Measurements from ENCODE around the gene CPM.
"Not testable (repeated sequence)": the region's sequence is repeated elsewhere in the genome, so short reads cannot be mapped to it uniquely, and the experiment has no call there.

The CPM gene

DNA sequence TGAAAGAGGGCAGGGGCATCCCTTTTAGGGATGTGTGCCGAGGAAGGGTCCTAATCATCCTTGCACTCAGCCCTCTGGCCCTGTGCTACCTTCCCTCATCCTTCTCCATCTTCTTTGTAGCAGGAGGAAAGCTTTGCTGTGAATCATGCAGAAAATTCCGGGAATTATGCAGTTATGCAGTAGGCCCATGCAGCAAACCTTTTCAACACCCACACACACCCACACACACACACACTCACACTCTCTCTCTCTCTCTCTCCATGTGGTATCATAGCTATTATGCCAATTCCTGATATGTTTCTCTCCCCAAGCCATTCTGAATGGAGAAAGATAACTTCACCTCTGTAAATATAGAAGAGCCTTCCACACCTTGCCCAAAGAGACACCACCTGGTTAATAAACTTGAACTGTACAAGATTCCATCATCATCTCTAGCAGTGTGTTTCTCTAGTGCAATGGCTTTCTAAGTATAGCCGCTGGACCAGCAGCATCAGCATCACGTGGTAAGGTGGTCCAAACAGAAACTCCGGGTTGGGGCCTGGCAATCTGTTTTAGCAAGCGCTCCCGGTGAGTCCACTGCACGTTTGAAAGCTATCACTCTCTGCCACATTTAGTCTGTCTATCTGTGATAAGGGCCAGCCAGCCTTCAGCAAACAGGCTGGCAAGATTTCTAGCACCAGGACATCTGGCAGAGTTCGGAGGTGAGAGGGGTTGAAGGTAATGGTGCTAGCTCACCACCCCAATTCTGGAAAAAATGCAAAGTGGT lies 67.4 kb downstream of the CPM start:
- TF ChIP-seq, protein P1, sequence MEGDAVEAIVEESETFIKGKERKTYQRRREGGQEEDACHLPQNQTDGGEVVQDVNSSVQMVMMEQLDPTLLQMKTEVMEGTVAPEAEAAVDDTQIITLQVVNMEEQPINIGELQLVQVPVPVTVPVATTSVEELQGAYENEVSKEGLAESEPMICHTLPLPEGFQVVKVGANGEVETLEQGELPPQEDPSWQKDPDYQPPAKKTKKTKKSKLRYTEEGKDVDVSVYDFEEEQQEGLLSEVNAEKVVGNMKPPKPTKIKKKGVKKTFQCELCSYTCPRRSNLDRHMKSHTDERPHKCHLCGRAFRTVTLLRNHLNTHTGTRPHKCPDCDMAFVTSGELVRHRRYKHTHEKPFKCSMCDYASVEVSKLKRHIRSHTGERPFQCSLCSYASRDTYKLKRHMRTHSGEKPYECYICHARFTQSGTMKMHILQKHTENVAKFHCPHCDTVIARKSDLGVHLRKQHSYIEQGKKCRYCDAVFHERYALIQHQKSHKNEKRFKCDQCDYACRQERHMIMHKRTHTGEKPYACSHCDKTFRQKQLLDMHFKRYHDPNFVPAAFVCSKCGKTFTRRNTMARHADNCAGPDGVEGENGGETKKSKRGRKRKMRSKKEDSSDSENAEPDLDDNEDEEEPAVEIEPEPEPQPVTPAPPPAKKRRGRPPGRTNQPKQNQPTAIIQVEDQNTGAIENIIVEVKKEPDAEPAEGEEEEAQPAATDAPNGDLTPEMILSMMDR (IDR thresholded peaks at IDR 0.05): no peak
- no peak for DNase-seq (ENCODE audit: low spot score)

GRCh38 chr12:68864604-68865003 lies 68.4 kb downstream of the CPM start:
- Histone ChIP-seq H3K27ac (no peak overlapping the region), H3K4me3 (no peak overlapping the region)
- DNase-seq (ENCODE audit: low spot score): no peak
- TF ChIP-seq, protein P1 (IDR thresholded peaks at IDR 0.05): no peak

More for the DNA sequence above, 67.4 kb downstream of the CPM start:
- no peak overlapping the region for H3K4me3 ChIP-seq
- H3K27ac ChIP-seq: no peak overlapping the region

DNA sequence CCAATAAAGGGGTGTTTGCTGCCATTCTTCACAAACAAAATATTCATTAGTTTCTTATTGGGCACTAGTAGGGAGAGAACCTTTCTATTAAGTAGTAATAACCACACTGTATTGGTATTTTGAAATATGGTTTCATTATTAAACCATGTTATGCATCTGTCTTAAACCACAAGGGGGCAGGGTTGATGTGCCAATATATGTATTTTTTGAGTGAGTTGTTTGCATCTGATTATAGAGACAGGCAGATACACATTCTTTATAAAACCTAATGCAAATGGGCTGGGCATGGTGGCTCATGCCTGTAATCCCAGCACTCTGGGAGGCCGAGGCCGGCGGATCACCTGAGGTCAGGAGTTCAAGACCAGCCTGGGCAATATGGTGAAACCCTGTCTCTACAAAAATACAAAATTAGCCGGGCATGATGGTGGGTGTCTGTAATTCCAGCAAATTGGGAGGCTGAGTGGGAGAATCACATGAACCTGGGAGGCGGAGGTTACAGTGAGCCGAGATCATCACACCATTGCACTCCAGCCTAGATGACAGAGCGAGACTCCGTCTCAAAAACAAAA lies 69.0 kb downstream of the CPM start:
- DNase-seq (ENCODE audit: low spot score); H3K4me3 ChIP-seq; H3K27ac ChIP-seq: not testable (repeated sequence)

DNA sequence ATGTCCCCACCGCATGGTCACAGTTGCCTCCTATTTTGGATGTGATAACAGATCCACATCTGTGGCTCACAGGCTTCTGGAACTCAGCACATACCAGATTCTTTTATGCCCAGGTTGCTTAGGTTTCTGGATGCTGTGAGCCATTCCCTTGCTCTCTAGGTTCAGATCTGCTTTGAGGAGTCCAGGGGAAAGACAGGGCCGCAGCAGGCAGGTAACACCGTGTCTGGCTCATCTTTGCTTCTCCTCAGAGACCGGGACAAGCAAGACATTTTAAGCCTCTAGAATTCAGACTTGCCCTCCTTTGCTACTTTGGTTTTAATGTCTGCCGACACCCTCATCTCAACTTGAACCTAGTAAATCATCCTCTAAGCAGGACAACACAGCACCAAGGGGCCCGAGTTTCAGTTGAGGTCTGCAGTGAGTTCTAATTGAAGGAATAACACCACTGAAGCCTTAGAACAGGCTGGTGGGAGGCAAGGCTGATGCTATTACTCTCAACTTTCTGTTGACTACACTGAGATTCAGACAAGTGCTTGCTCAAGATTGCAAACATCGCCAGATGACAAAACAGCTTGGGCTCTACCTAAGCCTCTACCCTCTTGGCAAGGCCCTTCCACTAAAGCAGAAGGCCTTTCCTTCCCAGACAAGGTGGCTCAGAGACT lies 69.7 kb downstream of the CPM start:
- TF ChIP-seq, protein P1 (IDR thresholded peaks at IDR 0.05): no peak
- Histone ChIP-seq H3K27ac (no peak overlapping the region), H3K4me3 (no peak overlapping the region)
- no peak for DNase-seq (ENCODE audit: low spot score)

DNA sequence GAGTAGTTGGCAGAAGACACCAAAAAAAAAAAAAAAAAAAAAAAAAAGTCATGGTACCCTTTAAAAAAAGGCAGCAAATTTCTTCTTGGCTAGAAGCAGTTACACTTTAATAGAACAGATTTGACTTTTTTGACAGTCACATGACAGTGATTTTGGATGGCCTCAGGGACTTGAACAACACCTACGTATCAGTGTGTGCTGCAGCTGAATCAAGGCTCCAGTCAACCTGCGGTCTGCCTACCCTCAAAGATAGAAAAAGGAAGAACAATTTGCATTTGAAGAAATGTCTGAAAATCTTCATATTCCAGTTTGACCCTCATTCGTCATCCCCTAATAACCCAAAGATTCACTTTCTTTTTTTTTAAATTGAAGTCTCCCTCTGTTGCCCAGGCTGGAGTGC lies 71.1 kb downstream of the CPM start:
- TF ChIP-seq, protein P1 (IDR thresholded peaks at IDR 0.05): no peak
- Histone ChIP-seq H3K27ac (no peak overlapping the region), H3K4me3 (no peak overlapping the region)
- DNase-seq (ENCODE audit: low spot score): no peak

DNA sequence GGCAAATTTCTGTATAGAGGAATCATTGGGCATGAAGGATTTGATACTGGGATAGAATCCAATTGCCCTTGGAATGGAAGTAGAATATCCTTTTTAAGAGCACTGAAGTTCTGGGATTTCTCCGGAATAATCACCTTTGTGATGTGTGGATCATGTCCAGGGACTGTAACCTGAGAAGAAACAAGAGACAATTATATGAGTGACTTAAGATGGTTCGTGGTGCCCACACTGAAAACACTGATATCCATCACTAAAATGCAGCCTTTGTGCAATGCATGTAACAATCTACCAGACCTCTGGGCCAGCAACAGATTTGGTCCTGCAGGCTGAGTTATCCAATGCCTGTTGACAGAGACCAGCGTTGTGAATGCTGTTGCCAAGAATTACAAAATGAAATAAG lies 76.5 kb downstream of the CPM start:
- DNase-seq (ENCODE audit: low spot score): no peak
- Histone ChIP-seq H3K4me3 (no peak overlapping the region), H3K27ac (no peak overlapping the region)
- TF ChIP-seq, protein P1 (IDR thresholded peaks at IDR 0.05): no peak

- Histone ChIP-seq H3K4me3 (no peak overlapping the region), H3K27ac (no peak overlapping the region)
- no peak for DNase-seq (ENCODE audit: low spot score)
- TF ChIP-seq, protein P1 (IDR thresholded peaks at IDR 0.05): no peak
Observed at GRCh38 chr12:68855771-68856170, 77.2 kb downstream of the CPM start.
